ENCODE results near the gene OMG.
"Not testable (repeated sequence)": the region's sequence is repeated elsewhere in the genome, so short reads cannot be mapped to it uniquely, and the experiment has no call there.

The OMG gene

GRCh38 chr17:31308372-31309334 is 11.6 kb upstream of the OMG start:
- no peak for DNase-seq

DNA sequence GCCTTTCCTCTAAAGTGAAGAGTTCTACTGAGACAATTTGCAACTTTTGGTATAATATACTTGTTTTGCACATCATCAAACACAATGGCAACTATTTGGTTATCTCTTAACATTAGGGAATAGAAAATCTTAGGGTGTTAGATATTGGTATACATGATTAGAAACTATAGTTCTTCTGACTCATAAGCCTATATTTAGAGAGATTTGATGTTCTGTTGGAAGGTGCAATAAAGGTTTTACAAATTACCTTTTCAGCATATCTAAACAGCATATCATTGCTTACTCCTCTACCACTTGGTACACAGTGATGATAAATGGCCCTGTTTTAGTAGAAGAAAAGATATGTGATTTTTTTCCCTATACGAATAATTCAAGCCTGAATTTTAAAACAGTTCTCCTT is 10.6 kb upstream of the OMG start:
- DNase-seq, result no peak

DNA sequence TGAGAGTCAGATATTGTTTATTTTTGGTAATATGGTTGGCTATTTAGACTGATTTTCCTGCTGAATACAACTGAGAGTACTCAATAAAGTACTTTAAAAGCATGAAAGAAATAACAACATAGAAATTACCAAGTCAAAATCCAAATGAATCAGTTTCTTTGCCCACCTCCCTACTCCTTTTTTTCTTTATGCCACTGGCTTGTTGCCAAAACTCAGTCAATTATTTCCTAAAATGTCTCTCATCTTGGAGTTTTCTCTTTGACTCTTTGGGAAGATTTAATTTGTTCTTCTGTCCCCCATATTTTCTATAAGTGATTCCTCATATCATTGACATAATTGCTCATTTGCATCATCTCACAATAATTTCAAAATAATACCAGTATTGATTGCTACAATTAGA is 2.6 kb upstream of the OMG start:
- DNase-seq, result no peak

- DNase-seq, result no peak
Observed at GRCh38 chr17:31296142-31296541, 897 bp downstream of the OMG start.

DNA sequence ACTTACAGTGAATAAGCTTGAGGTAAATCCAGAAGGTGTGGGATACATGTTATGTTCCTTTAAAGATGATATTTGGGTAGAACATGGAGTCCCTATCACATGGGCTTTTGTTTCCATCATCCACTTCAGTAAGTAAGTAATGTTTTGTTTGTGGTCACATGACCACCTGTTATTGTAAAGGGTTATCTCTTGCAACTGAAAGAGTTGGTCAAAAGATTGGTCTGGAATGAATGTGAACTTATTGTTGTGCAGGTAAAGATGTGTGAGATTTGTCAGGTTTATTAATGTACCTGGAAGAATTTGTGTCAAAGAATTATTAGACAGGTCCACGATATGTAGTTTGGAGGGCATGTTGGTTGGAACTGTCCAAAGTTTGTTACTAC is 1.6 kb downstream of the OMG start:
- DNase-seq, result no peak

- no peak for DNase-seq
Observed at GRCh38 chr17:31294820-31295488, 2.1 kb downstream of the OMG start.

GRCh38 chr17:31294231-31294630 is 2.8 kb downstream of the OMG start:
- DNase-seq, result no peak

- DNase-seq, result no peak
Observed at GRCh38 chr17:31293581-31293980, 3.5 kb downstream of the OMG start.

DNA sequence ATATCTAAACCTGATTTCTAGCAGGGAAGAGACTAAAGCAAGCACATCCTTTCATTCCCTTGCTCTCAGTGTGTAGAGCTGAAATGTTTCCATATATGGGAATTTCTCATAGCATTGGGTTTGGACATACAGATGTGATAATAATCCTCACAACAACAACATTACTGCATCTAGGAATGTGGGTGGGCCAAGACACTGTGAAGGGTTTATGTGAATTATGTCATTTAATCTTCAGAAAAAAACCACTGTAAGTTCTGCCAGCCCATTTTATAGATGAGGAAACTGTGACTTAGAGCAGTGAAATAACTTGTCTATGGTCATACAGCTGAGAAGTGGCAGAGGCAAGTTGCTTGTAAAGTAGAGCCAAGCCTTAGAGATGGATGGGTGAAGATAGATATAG is 5.2 kb downstream of the OMG start:
- no peak for DNase-seq

- DNase-seq, result no peak
Observed at GRCh38 chr17:31289790-31290189, 7.2 kb downstream of the OMG start.

DNA sequence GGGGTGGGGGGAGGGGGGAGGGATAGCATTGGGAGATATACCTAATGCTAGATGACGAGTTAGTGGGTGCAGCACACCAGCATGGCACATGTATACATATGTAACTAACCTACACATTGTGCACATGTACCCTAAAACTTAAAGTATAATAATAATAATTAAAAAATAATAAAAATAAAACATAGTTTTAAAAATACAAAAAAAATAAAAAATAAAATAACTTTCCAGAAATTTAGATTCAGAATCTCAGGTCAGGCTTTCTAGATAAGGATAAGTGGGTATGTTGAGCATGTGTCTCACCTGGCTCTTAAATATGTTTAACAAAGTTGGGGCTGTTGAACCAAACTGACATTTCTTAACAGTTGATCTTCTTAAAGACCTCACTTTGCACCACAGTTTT is 9.1 kb downstream of the OMG start:
- DNase-seq, result not testable (repeated sequence)

DNA sequence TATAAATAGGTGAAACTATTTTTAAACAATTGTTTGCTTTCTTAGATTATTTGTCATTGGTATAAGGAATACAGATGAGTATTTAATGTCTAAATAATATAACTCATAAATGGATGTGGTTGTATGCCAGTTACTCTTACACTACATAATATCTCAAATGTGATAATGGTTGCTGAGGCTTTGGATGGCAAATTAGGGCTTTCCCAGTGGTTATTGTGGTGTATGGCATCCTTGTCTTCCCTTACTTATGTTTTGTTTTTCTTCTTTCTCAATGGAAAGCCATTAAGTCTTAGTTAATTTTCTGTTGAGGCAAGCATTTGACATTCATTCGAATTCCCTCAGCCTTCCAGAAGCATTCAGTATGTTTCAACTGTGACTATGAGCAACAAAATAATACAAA is 10.5 kb downstream of the OMG start:
- no peak for DNase-seq

GRCh38 chr17:31283841-31284240 is 13.2 kb downstream of the OMG start:
- no peak for DNase-seq

GRCh38 chr17:31281061-31281460 is 16.0 kb downstream of the OMG start:
- DNase-seq, result no peak

GRCh38 chr17:31279401-31279800 is 17.6 kb downstream of the OMG start:
- no peak for DNase-seq

GRCh38 chr17:31275116-31275515 is 21.9 kb downstream of the OMG start:
- DNase-seq, result no peak

- DNase-seq, result no peak
Observed at GRCh38 chr17:31274252-31274651, 22.8 kb downstream of the OMG start.

DNA sequence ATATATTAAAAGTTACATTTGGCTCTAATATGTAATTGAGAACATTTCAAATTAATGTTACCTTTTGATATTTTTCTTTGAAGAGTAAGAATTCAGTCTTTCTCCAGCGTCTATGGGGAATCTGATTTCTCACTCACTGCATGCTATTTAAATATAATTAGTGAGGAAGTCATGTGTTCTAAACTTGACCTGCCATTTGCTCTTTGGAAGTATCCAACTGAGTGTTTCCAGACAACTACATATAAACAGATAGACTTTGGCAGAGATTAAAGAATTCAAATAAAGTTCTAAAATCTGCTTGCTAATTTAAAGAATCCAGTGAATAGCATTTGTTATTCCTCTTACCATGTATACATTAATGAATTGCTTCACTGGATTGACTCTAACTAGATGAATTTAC is 23.5 kb downstream of the OMG start:
- DNase-seq, result no peak

- DNase-seq, result no peak
Observed at GRCh38 chr17:31272803-31273202, 24.2 kb downstream of the OMG start.

DNA sequence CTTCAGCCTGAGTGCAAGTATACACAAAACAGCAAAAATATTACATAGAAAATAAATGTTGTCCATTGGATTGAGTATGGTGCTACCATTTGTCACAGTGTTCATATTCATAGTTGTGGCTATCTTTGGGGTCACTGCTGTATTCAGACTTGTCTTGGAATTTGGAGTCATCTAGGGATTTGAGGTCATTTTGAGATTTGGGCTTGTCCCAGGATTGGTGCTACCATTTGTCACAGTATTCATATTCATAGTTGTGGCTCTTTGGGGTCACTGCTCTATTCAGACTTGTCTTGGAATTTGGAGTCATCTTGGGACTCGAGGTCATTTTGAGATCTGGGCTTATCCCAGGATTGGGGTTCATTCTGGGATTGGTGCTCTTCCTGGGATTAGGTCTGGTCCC is 24.8 kb downstream of the OMG start:
- no peak for DNase-seq

DNA sequence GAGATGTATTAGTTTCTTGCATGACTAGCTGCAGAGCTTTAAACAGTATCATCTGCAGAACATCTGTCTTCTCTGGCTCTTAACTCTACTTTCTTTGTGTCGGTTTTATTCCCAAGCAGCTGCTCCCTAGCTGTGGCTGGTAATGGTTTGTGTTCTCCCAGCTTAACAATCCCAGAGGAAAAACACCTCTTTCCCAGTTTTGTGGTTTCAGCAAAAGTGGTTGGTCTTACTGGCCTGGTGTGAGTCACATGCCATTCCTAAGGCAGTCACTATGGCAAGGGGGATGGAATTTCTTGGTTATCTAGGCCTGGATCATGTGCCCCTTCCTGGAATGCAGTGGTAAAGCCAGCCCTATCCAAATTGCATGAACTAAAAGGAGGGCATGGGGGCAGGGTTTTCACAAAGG is 27.5 kb downstream of the OMG start:
- no peak for DNase-seq

- no peak for DNase-seq
Observed at GRCh38 chr17:31269036-31269577, 27.9 kb downstream of the OMG start.

DNA sequence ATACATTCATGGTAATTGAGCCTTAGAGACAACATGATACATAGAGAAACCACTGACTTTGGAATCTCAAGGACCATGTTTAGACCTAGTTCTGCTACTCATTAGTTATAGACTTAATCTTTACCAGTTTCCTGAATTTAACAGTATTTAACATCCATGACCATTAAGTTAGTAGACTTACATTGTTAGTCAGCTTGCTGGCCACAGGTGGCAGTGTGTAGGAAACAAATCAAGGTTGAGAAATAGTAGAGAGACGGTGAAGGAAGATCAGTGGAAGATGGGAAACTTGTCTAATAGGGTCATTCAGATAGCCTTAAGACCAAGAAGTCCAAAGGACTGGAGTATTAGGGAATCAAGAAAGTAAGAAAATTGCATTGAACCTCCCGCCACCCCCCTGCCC is 31.0 kb downstream of the OMG start:
- no peak for DNase-seq

DNA sequence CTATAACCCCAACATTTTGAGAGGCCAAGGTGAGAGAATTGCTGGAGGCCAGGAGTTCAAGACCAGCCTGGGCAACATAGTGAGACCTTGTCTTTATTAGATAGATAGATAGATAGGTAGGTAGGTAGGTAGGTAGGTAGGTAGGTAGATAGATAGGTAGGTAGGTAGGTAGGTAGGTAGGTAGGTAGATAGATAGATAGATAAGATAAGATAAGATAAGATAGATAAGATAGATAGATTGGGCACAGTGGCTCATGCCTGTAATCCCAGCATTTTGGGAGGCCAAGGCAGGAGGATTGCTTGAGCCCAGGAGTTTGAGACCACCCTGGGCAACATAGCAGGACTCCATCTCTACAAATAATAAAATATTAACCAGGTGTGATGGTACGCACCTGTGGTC is 34.1 kb downstream of the OMG start:
- DNase-seq, result not testable (repeated sequence)
